OCI-LY1 (cell line): Measurements from ENCODE around the gene OR1F1.

Experiments
- EZH2 ChIP-seq: fragments of 200-600 bp; sonication (generic), shearing (Covaris generic); IDR thresholded peaks from 2 replicates; pipeline ENCODE4 v1.8.0; 2017; ENCODE audit warnings: borderline replicate concordance, mixed run types, mild to moderate bottlenecking, antibody characterized with exemption, low read length, moderate library complexity, mixed read lengths
- TF ChIP-seq, protein P1 (sequence below): fragments of 200-600 bp; sonication (generic), shearing (Covaris generic); IDR thresholded peaks from 2 replicates; pipeline ENCODE4 v1.5.1; 2017; ENCODE audit warnings: mild to moderate bottlenecking, antibody characterized with exemption, low read length, moderate library complexity, mixed read lengths

DNA sequence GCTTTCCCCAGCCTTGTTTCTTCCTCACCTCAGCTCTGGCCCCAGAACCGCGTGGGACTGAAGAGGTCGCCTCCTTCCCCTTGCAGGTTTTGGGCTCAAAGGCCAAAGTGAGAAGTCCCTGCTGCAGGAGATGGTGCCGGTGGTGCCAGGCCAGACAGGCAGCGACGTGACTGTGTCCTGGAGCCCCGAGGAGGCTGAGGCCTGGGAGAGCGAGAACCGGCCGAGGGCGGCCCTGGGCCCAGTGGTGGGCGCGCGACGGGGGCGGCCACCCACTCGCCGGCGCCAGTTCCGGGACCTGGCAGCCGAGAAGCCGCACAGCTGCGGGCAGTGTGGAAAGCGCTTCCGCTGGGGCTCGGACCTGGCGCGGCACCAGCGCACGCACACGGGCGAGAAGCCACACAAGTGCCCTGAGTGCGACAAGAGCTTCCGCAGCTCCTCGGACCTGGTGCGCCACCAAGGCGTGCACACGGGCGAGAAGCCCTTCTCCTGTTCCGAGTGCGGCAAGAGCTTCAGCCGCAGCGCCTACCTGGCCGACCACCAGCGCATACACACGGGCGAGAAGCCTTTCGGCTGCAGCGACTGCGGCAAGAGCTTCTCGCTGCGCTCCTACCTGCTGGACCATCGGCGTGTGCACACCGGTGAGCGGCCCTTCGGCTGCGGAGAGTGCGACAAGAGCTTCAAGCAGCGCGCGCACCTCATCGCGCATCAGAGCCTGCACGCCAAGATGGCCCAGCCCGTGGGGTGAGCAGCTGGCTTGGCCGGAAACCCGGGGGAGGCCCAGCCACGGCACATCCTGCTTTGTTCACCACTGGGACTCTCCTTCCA, 47.2 kb upstream of the OR1F1 start:
- TF ChIP-seq, protein P1, sequence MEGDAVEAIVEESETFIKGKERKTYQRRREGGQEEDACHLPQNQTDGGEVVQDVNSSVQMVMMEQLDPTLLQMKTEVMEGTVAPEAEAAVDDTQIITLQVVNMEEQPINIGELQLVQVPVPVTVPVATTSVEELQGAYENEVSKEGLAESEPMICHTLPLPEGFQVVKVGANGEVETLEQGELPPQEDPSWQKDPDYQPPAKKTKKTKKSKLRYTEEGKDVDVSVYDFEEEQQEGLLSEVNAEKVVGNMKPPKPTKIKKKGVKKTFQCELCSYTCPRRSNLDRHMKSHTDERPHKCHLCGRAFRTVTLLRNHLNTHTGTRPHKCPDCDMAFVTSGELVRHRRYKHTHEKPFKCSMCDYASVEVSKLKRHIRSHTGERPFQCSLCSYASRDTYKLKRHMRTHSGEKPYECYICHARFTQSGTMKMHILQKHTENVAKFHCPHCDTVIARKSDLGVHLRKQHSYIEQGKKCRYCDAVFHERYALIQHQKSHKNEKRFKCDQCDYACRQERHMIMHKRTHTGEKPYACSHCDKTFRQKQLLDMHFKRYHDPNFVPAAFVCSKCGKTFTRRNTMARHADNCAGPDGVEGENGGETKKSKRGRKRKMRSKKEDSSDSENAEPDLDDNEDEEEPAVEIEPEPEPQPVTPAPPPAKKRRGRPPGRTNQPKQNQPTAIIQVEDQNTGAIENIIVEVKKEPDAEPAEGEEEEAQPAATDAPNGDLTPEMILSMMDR, result no peak
- no peak for TF ChIP-seq EZH2
